GM08714 (cell line): ENCODE results near the gene BCL2.

Experiments used
- H3K4me3 ChIP-seq: fragments of 200-500 bp; sonication (Bioruptor generic); 2 replicates; pipeline ENCODE4 v1.5.1; 2014; ENCODE audit warnings: mild to moderate bottlenecking, low read length, inconsistent platforms
- ZNF274 ChIP-seq: IDR thresholded peaks from 2 replicates; pipeline ENCODE4 v1.6.1; 2012; ENCODE audit warnings: mild to moderate bottlenecking, low read depth, low read length

Gene BCL2

GRCh38 chr18:63098018-63098981 is 221.3 kb downstream of the BCL2 start:
- H3K4me3 ChIP-seq, result peak overlapping the region; percentile 10; the same call in 1 of the 2 replicates
- TF ChIP-seq ZNF274, result no peak

- no peak for TF ChIP-seq ZNF274
- no peak overlapping the region for H3K4me3 ChIP-seq
Observed at GRCh38 chr18:63097178-63097577, 222.4 kb downstream of the BCL2 start.

- no peak overlapping the region for H3K4me3 ChIP-seq
- no peak for TF ChIP-seq ZNF274
Observed at GRCh38 chr18:63096327-63096874, 223.2 kb downstream of the BCL2 start.

- no peak overlapping the region for H3K4me3 ChIP-seq
- TF ChIP-seq ZNF274, result no peak
Observed at GRCh38 chr18:63095768-63096167, 223.8 kb downstream of the BCL2 start.

GRCh38 chr18:63091671-63092364 is 227.8 kb downstream of the BCL2 start:
- no peak for TF ChIP-seq ZNF274
- H3K4me3 ChIP-seq, result no peak overlapping the region

GRCh38 chr18:63090334-63090733 is 229.2 kb downstream of the BCL2 start:
- no peak overlapping the region for H3K4me3 ChIP-seq
- TF ChIP-seq ZNF274, result no peak

GRCh38 chr18:63089041-63089440 is 230.5 kb downstream of the BCL2 start:
- no peak overlapping the region for H3K4me3 ChIP-seq
- no peak for TF ChIP-seq ZNF274

- H3K4me3 ChIP-seq, result no peak overlapping the region
- no peak for TF ChIP-seq ZNF274
Observed at GRCh38 chr18:63088262-63088661, 231.3 kb downstream of the BCL2 start.

- TF ChIP-seq ZNF274, result no peak
- no peak overlapping the region for H3K4me3 ChIP-seq
Observed at GRCh38 chr18:63087421-63088230, 231.9 kb downstream of the BCL2 start.

GRCh38 chr18:63085611-63086010 is 234.0 kb downstream of the BCL2 start:
- no peak for TF ChIP-seq ZNF274
- no peak overlapping the region for H3K4me3 ChIP-seq

- H3K4me3 ChIP-seq, result no peak overlapping the region
- no peak for TF ChIP-seq ZNF274
Observed at GRCh38 chr18:63084219-63084618, 235.3 kb downstream of the BCL2 start.

- H3K4me3 ChIP-seq, result no peak overlapping the region
- no peak for TF ChIP-seq ZNF274
Observed at GRCh38 chr18:63083555-63083954, 236.0 kb downstream of the BCL2 start.

GRCh38 chr18:63083020-63083531 is 236.5 kb downstream of the BCL2 start:
- TF ChIP-seq ZNF274, result no peak
- H3K4me3 ChIP-seq, result no peak overlapping the region
